ENCODE measurements around the gene REEP2. TPM values are rescaled to one million over a fixed set of nuclear protein-coding genes. Genes with fewer than 3 reads are reported as not detected.

The REEP2 gene
- total RNA-seq, 1 donor: 2.2 TPM

GRCh38 chr5:138448481-138449398 lies 9.9 kb downstream of the REEP2 start:
- Histone ChIP-seq H3K27me3 (ENCODE audit: insufficient read depth, low read length) (peaks cover 4% of the 10 kb centered on the region), H3K4me1 (ENCODE audit: insufficient read depth, low read length) (peaks cover 5% of the 10 kb centered on the region), H3K4me2 (ENCODE audit: insufficient read depth, low read length) (no peak overlapping the region), H4K20me1 (ENCODE audit: insufficient read depth, low read length) (no peaks in the 10 kb centered on the region), H3K9me3 (ENCODE audit: low read depth, low read length) (no peaks in the 10 kb centered on the region), H2AFZ (ENCODE audit: low read length) (no peak overlapping the region), H3K27ac (ENCODE audit: low read depth, low read length) (no peak overlapping the region), H3K4me3 (ENCODE audit: insufficient read depth, low read length) (no peak overlapping the region), H3K36me3 (ENCODE audit: insufficient read depth, low read length) (no peaks in the 10 kb centered on the region), H3K79me2 (ENCODE audit: insufficient read depth, low read length) (no peaks in the 10 kb centered on the region)
- DNase-seq (ENCODE audit: insufficient read length, low spot score, missing footprints): peak; percentile 87
- no peak for TF ChIP-seq CTCF (IDR thresholded peaks at IDR 0.05; ENCODE audit: extremely low read depth, low read depth, low read length)

- Histone ChIP-seq H2AFZ (ENCODE audit: low read length) (peak overlapping the region; percentile 89), H3K27me3 (ENCODE audit: insufficient read depth, low read length) (peaks cover 4% of the 10 kb centered on the region), H3K4me2 (ENCODE audit: insufficient read depth, low read length) (peak overlapping the region; percentile 84), H3K79me2 (ENCODE audit: insufficient read depth, low read length) (no peaks in the 10 kb centered on the region), H3K9me3 (ENCODE audit: low read depth, low read length) (no peaks in the 10 kb centered on the region), H4K20me1 (ENCODE audit: insufficient read depth, low read length) (no peaks in the 10 kb centered on the region), H3K4me1 (ENCODE audit: insufficient read depth, low read length) (peaks cover 5% of the 10 kb centered on the region), H3K36me3 (ENCODE audit: insufficient read depth, low read length) (no peaks in the 10 kb centered on the region), H3K27ac (ENCODE audit: low read depth, low read length) (peak overlapping the region; percentile 24), H3K4me3 (ENCODE audit: insufficient read depth, low read length) (peak overlapping the region; percentile 54)
- TF ChIP-seq CTCF (IDR thresholded peaks at IDR 0.05; ENCODE audit: extremely low read depth, low read depth, low read length): peak; percentile 91
- peak; percentile 99 for DNase-seq (ENCODE audit: insufficient read length, low spot score, missing footprints)
Observed at GRCh38 chr5:138449501-138450239, 10.8 kb downstream of the REEP2 start.

DNA sequence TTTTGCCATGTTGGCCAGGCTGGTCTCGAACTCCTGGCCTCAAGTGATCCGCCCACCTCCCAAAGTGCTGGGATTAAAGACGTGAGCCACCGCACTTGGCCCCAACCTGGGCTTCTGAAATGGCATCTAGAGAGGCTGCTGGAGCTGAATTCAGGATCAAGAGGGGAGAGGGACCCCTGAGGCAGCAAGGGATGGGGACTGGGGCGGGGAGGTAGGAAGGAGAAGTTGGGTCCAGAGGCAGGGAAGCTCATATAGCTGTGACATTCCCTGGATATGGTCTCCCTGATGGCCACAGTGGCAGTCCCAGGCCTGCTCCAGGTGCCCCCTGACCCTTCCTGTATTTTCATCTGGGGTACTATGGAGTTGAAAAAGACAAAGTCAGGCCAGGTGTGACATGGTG lies 12.1 kb downstream of the REEP2 start:
- no peaks in the 10 kb centered on the region for H3K9me3 ChIP-seq (ENCODE audit: low read depth, low read length)
- H3K4me1 ChIP-seq (ENCODE audit: insufficient read depth, low read length): peaks cover 5% of the 10 kb centered on the region
- H3K27me3 ChIP-seq (ENCODE audit: insufficient read depth, low read length): peaks cover 4% of the 10 kb centered on the region
- no peaks in the 10 kb centered on the region for H3K79me2 ChIP-seq (ENCODE audit: insufficient read depth, low read length)
- DNase-seq (ENCODE audit: insufficient read length, low spot score, missing footprints): no peak
- no peaks in the 10 kb centered on the region for H4K20me1 ChIP-seq (ENCODE audit: insufficient read depth, low read length)
- H3K27ac ChIP-seq (ENCODE audit: low read depth, low read length): no peak overlapping the region
- TF ChIP-seq CTCF (IDR thresholded peaks at IDR 0.05; ENCODE audit: extremely low read depth, low read depth, low read length): no peak
- no peak overlapping the region for H3K4me2 ChIP-seq (ENCODE audit: insufficient read depth, low read length)
- no peak overlapping the region for H3K4me3 ChIP-seq (ENCODE audit: insufficient read depth, low read length)
- H2AFZ ChIP-seq (ENCODE audit: low read length): no peak overlapping the region
- no peaks in the 10 kb centered on the region for H3K36me3 ChIP-seq (ENCODE audit: insufficient read depth, low read length)

GRCh38 chr5:138452720-138453119 lies 13.9 kb downstream of the REEP2 start:
- H3K27me3 ChIP-seq (ENCODE audit: insufficient read depth, low read length): peaks cover 4% of the 10 kb centered on the region
- DNase-seq (ENCODE audit: insufficient read length, low spot score, missing footprints): no peak
- H4K20me1 ChIP-seq (ENCODE audit: insufficient read depth, low read length): no peaks in the 10 kb centered on the region
- no peaks in the 10 kb centered on the region for H3K9me3 ChIP-seq (ENCODE audit: low read depth, low read length)
- no peak overlapping the region for H3K27ac ChIP-seq (ENCODE audit: low read depth, low read length)
- no peak for TF ChIP-seq CTCF (IDR thresholded peaks at IDR 0.05; ENCODE audit: extremely low read depth, low read depth, low read length)
- peaks cover 5% of the 10 kb centered on the region for H3K4me1 ChIP-seq (ENCODE audit: insufficient read depth, low read length)
- H3K36me3 ChIP-seq (ENCODE audit: insufficient read depth, low read length): no peaks in the 10 kb centered on the region
- no peak overlapping the region for H2AFZ ChIP-seq (ENCODE audit: low read length)
- H3K79me2 ChIP-seq (ENCODE audit: insufficient read depth, low read length): no peaks in the 10 kb centered on the region
- H3K4me2 ChIP-seq (ENCODE audit: insufficient read depth, low read length): no peak overlapping the region
- H3K4me3 ChIP-seq (ENCODE audit: insufficient read depth, low read length): no peak overlapping the region

Data from osteoblast (primary cell).